GM21528 (cell line): Measurements from ENCODE around the gene FAM234B.

Experiments used
- ATAC-seq: cut with Tn5 transposase; IDR thresholded peaks from one replicate; pipeline ENCODE4 v1.9.1; 2021; ENCODE audit warnings: mild to moderate bottlenecking, moderate library complexity; ENCODE audit not compliant: unreplicated experiment, low FRiP score

FAM234B gene

DNA sequence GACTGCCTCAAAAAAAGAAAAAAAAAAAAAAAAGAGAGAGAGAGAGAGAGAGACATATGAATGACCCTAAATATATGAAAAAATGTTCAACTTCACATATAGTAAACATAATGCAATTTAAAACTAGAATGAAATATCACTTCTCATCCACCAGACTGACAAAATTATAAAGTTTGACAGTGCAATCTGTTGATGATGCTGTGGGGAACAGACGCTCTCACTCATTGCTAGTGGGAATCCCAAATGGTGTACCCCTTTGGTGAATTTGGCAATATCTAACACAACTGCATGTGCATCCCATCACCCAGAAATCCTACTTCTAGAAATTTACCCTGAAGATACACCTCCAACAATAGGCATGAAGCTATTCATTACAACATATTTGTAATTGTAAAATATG is 61.6 kb downstream of the FAM234B start:
- ATAC-seq: no peak

DNA sequence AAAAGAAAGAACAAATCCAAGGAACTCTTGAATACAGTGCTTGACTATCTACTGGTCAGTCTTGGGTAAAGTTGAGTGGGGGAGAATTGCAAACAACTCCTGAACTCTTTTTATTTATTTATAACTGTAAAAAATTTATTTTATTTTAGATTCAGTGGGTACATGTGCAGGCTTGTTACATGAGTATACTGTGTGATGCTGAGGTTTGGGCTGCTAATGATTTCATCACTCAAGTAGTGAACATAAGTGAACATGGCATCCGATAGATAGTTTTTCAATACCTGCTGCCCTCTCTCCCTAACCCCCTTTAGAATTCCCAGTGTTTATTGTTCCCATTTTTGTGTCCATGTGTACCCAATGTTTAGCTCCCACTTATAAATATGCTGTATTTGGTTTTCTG is 62.5 kb downstream of the FAM234B start:
- no peak for ATAC-seq

- ATAC-seq: no peak
Measured at GRCh38 chr12:13112968-13113367, 68.8 kb downstream of the FAM234B start.

GRCh38 chr12:13114251-13115052 is 70.3 kb downstream of the FAM234B start:
- no peak for ATAC-seq

GRCh38 chr12:13116259-13116658 is 72.1 kb downstream of the FAM234B start:
- ATAC-seq: no peak

DNA sequence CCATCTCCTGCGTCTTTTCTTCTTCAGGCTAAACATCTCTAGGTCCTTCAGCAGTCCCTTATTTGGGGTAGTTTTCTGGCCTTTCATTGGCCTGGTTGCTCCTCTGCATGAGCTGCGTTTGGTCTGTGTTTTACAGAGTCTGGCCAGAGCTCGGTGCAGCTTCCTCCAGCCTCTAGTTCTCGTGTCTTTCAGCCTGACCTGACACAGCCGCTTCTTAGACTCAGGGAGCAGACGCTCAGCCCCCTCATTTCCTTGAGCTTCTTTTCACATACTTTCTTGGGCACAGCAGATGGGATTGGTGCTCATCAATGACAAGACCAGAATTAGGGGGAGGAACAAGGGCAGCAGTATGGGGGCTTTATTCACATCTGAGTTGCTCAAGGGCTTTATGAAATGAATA is 72.8 kb downstream of the FAM234B start:
- ATAC-seq: no peak

GRCh38 chr12:13119826-13120225 is 75.6 kb downstream of the FAM234B start:
- ATAC-seq: no peak

DNA sequence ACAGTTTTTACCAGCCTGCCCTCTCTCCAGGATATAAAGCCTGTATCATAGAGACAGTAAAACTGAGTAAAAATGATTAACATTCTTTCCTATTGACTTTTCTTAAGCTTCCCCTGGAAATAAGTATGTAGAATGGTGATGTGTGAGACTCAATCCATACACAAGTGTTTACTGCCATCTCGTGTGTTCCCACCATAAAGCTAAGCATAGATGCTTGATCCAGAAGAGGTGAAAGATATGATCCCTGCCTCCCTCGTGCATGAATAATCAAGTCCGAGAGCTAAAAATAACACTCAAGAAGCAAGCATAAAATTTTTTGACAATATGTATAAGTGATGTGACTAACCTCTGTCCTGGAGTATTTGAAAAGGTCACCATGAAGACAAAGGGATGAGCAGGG is 76.2 kb downstream of the FAM234B start:
- no peak for ATAC-seq

DNA sequence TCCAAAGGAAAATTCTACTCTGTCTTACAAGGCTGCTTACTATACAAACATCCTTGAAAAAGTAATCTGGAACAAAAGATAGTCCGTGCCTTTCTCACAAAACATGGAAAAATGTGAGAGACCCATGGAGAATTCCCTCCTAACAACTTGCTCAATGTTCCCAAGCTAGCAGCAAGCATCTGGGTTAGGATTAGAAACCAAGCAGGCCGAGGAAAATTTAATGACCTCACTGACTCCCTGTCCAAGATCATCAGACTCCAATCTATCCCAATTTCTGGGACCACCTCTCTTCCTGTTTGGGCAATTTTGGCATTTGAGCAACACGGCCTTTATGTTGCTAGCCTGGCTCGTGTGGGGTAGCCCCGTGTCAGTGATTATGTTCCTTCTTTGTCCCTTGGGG is 77.4 kb downstream of the FAM234B start:
- ATAC-seq: no peak

DNA sequence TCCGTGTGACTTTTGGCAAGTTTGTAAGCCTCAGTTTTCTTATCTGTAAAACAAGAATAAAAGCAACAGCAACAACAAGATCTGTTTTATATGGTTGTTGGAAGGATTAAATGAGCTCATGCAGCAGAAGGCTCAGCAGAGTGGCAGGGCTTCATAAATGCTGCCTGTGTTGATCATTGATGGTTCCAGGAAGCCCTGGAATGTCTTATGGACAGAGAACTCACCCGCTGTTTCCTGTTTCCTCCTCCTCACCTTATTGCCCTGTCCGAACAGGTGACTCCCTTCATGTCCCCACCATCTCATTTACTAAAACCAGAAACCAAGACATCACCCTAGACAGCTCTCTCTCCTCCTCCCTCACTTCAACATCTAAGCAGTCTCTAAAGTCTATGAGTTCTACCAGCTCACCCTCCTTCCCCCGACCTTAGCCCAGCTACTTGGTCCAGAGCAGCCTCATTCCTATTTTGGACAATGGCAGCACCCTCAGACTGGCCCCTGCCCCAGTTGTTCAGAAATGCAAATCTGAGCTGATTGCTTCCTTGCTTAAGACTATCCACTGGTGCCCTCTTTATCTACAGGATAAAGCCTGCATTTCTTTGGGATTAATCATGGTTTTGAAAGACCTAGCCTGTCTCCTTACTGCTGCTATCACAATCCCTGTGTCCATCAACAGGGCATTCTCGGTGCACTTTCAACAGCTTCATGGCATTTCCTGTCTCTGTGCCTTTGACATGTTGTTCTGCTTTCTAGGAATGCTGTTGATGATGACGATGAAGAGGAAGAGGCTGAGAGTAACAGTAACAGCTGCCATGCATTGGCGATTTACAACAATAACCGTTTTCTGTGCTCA is 80.7 kb downstream of the FAM234B start:
- no peak for ATAC-seq

DNA sequence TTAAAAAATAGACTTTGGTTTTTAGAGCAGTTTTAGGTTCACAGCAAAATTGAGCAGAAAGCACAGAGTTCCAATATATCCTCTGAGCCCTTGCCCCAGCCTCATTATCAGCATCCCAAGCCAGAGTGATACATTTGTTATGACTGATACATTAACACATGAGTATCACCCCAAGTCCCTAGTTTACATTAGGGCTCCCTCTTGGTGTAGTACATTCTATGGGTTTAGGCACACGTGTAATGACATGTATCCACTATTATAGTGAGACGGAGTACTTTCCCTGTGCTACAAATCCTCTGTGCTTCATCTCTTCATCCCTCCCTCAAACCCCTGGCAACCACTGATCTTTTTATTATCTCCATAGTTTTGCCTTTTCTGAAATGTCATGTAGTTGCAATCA is 81.8 kb downstream of the FAM234B start:
- no peak for ATAC-seq

- ATAC-seq: no peak
Measured at GRCh38 chr12:13126494-13126893, 82.3 kb downstream of the FAM234B start.

DNA sequence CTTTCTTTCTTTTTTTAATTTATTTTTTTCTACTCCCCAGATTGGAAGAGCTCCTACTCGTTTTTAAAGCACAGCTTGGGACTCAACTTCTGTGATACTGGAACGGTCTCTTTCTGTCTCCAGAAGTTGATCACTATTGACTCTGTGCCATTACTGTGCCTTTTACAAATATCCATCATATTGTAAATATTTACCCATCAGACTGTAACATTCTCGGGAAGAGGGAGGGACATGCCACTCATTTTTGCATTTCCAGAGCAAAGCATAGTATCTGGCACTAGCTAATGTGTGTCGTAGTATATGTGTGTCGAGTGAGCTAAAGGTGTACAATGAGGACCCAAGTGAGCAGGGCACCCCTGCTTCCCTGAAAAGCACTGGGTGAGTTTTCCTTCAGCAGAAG is 83.3 kb downstream of the FAM234B start:
- ATAC-seq: no peak

DNA sequence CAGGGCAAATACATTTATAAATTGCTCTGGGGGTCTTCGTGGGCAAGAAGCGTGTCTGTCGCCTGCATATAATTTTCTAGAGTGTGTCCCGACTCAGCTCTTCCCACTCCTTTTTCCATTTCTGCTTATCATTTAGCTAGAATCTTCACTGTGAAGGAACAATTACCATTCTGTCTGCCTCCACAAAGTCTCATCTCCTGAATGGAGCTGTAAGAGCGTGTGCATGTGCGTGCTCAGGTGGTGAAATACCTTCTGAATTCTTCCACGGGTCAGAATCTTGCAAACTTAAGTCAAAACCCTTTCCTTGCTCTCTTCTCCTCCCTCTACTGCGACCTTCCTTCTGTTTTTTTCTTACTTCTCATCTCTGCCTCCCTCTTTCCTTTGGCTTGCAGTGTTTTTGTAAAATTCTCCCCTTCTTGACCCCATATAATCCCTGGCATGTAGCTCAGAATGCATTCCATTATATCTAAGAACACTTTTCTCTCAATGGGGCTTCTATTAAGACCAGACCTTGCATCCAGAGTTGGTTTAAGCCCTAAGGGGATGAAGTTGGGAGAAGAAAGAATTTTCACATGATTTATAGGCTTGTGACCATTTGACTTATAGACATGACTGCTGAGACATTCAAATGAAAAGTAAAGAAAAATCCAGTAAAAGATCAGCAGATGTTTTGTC is 84.2 kb downstream of the FAM234B start:
- ATAC-seq: no peak

GRCh38 chr12:13130981-13131380 is 86.8 kb downstream of the FAM234B start:
- no peak for ATAC-seq
